LNCAP (cell line): ENCODE data around the gene SAC3D1.

ENCODE experiments used
- CTCF ChIP-seq: fragments of 450-650 bp; IDR thresholded peaks from 2 replicates; pipeline ENCODE4 v1.5.1; 2017; ENCODE audit warnings: mild to moderate bottlenecking

Gene SAC3D1

DNA sequence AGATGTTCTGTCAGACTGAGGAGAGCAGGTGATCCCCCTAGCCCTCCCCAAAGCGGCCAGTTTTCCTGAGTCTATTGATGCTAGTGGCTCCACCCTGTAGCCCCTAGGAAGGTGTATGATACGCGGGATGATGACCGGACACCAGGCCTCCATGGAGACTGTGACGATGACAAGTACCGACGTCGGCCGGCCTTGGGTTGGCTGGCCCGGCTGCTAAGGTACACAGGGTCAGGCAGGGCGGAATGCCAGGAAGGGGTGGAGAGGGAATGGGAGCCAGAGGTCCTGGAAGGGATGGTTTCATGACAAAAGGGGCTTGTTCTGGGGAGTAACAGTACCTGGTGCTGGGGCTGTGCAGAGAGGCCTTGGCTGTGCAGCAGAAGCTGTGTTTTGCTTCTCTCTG, 46.2 kb downstream of the SAC3D1 start:
- no peak for TF ChIP-seq CTCF

- no peak for TF ChIP-seq CTCF
Observed at GRCh38 chr11:65087827-65088226, 46.8 kb downstream of the SAC3D1 start.

GRCh38 chr11:65089621-65090020, 48.6 kb downstream of the SAC3D1 start:
- no peak for TF ChIP-seq CTCF

DNA sequence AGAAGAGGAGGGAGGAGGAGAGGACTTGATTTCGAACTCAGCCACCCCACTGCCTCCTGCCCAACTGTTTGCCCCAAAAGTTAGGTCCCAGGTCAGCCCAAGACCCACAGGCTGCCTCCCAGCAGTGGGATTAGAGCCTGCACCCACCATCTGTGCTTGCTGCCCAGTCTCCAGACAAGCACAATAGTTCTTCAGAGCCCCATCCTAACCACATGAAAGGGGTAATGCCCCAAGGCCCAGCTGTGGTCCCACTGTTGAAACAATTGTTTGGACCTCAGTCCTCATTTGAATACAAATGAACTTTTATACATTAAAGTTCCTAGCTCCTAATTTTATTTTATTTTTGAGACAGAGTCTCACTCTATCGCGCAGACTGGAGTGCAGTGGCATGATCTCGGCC, 49.6 kb downstream of the SAC3D1 start:
- no peak for TF ChIP-seq CTCF
